ENCODE data around the gene CNGB1. TPM values are rescaled to one million over a fixed set of nuclear protein-coding genes. Genes with fewer than 3 reads are reported as not detected.
"Not testable (repeated sequence)": the region's sequence is repeated elsewhere in the genome, so short reads cannot be mapped to it uniquely, and the experiment has no call there.

The CNGB1 gene
- polyA plus RNA-seq (ENCODE audit: insufficient read length in 3 of 3) = under 1 TPM in 2 of 3 donors, not detected in 1; 0.09 to 0.11 TPM
- long read RNA-seq, donor 1 = 0 reads
- long read RNA-seq, donor 2 = 0 reads
- long read RNA-seq, donor 3 = 0 reads
- long read RNA-seq, donor 4, partial matches to known transcripts = 31 of 31 reads
- long read RNA-seq, donor 4, other reads (novel, unspliced or antisense) = 0 of 31 reads
- long read RNA-seq, donor 5, partial matches to known transcripts = 15 of 15 reads
- long read RNA-seq, donor 5, other reads (novel, unspliced or antisense) = 0 of 15 reads
- long read RNA-seq, donor 6 = 0 reads
- long read RNA-seq, donor 7 = 0 reads
- long read RNA-seq, donor 8 = 0 reads
- long read RNA-seq, donor 9 = 0 reads
- long read RNA-seq, donor 10 = 0 reads
- long read RNA-seq, donor 11 = 0 reads
- long read RNA-seq, donor 12, partial matches to known transcripts = 0 of 12 reads
- long read RNA-seq, donor 12, other reads (novel, unspliced or antisense) = 12 of 12 reads
- long read RNA-seq, donor 13 = 0 reads
- long read RNA-seq, donor 14 = 0 reads
- long read RNA-seq, donor 15 = 0 reads
- long read RNA-seq, donor 16, partial matches to known transcripts = 8 of 8 reads
- long read RNA-seq, donor 16, other reads (novel, unspliced or antisense) = 0 of 8 reads

GRCh38 chr16:57970970-57971369 is at the start of gene CNGB1:
Gene CNGB1, minus strand, starts transcription at chr16:57971128. Its CDS starts 3,842 bp downstream, at chr16:57967286.
- DNase-seq = no peak

- DNase-seq = no peak
Observed at GRCh38 chr16:58019866-58020538, 49.1 kb upstream of the CNGB1 start.

- no peak for DNase-seq
Observed at GRCh38 chr16:58018803-58019202, 47.9 kb upstream of the CNGB1 start.

- DNase-seq = no peak
Observed at GRCh38 chr16:58016840-58017446, 46.0 kb upstream of the CNGB1 start.

- no peak for DNase-seq
Observed at GRCh38 chr16:58013201-58013956, 42.5 kb upstream of the CNGB1 start.

GRCh38 chr16:58012481-58012880 is 41.6 kb upstream of the CNGB1 start:
- DNase-seq = no peak

GRCh38 chr16:58011652-58012051 is 40.7 kb upstream of the CNGB1 start:
- no peak for DNase-seq

- no peak for DNase-seq
Observed at GRCh38 chr16:58010886-58011285, 40.0 kb upstream of the CNGB1 start.

GRCh38 chr16:58009856-58010416 is 39.0 kb upstream of the CNGB1 start:
- DNase-seq = no peak

GRCh38 chr16:58004736-58005135 is 33.8 kb upstream of the CNGB1 start:
- not testable (repeated sequence) for DNase-seq

- DNase-seq = no peak
Observed at GRCh38 chr16:58002936-58003335, 32.0 kb upstream of the CNGB1 start.

GRCh38 chr16:58002416-58002800 is 31.5 kb upstream of the CNGB1 start:
- no peak for DNase-seq

GRCh38 chr16:58001781-58002415 is 31.0 kb upstream of the CNGB1 start:
- DNase-seq = no peak

- DNase-seq = peak; percentile 88
Observed at GRCh38 chr16:58000706-58001676, 30.1 kb upstream of the CNGB1 start, which contains the start of gene USB1. Gene USB1, plus strand, starts transcription at chr16:58001407. Its CDS starts 77 bp downstream, at chr16:58001484.

GRCh38 chr16:57999971-58000705 is 29.2 kb upstream of the CNGB1 start, which contains the start of gene ZNF319:
Gene ZNF319, minus strand, starts transcription at chr16:58000672. Its CDS starts 2,407 bp downstream, at chr16:57998265.
- no peak for DNase-seq

GRCh38 chr16:57999366-57999970 is 28.5 kb upstream of the CNGB1 start:
- no peak for DNase-seq

GRCh38 chr16:57998992-57999365 is 28.1 kb upstream of the CNGB1 start:
- no peak for DNase-seq

- no peak for DNase-seq
Observed at GRCh38 chr16:57998486-57998885, 27.6 kb upstream of the CNGB1 start.
